ENCODE data around the gene ZACN.

The ZACN gene

DNA sequence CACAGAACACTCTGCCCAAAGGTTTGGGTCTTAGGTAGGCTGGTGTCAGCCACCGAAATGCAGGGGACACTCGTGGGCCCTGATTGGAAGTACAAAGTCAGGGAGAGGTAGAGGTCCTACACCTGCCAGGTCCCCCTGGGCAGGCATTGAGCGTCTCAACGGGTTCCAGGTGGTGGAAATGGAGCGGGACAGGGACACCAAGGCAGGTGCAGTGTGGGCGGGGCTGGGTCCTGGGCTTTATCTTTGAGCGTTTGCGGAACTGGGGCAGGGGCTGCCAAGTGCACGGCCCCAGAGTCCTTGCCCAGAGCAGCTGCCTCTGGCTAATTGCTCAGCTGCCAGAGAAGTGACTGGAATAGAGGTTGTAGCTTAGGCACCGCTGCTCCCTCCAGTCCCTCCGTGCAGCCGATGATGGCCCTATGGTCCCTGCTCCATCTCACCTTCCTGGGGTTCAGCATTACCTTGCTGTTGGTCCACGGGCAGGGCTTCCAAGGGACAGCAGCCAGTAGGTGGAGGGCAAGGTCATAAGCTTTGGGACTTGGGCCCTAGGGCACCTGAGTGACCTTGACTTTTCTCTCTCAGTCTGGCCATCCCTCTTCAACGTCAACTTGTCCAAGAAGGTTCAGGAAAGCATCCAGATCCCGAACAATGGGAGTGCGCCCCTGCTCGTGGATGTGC, at the start of gene ZACN:
Gene ZACN, plus strand, starts transcription at position 323 of the 675 bp plus-strand sequence. Its CDS starts 83 bp downstream, at position 406.
- no peak for DNase-seq (ENCODE audit: low read depth, low spot score)
- TF ChIP-seq POLR2AphosphoS5 (IDR thresholded peaks at IDR 0.05; ENCODE audit: borderline replicate concordance, low read depth, low read length) (no peak; the same call in 1 of the 2 replicates), EZH2 (IDR thresholded peaks at IDR 0.05) (no peak), FOXP2 (optimal IDR thresholded peaks at IDR 0.05; ENCODE audit: control extremely low read depth, extremely low read length, insufficient read depth) (no peak)
- Histone ChIP-seq H3K27ac (no peak within 1 kb of the TSS), H3K9me3 (ENCODE audit: low read depth, low read length) (no peaks in the 10 kb centered on the region), H3K36me3 (ENCODE audit: insufficient read depth, low read length) (peaks cover 3% of the 10 kb centered on the region; the same call in 1 of the 2 replicates), H3K9ac (ENCODE audit: insufficient read length) (no peak within 1 kb of the TSS), H3K4me3 (peak within 1 kb of the TSS; percentile 51)

DNA sequence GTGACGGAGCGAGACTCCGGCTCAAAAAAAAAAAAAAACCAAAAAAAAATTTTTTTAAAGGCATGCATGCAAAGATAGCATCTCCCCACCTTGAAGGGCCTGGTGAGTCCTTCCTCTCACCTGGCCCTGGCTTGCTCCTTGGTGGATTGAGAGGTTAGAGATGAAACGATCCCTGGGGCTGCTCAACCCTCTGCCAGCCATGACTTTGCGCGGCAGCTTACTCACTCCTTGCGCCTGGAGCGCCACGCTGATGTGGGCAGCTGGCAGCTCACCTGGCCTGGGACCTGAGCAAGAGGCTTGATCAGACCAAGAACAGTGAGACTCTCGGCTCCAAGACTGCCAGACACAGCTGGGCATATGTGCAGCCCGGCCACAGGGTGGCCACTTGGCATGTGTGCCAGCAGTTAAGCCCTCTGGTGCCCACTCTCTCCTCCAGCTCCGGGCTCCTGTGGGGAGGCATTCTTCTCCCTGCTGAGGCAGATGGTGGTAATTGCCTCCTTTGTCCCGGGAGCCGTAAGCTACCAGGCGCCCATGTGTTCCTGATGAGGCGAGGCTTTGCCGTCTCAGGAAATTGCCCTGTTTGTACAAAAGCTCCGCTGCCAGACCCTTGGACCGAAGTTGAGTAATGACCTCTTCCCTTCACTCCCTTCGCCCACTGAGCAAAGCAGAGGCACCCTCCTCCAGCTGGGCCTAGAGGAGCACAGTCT, 46.8 kb upstream of the ZACN start:
- no peak overlapping the region for H3K9ac ChIP-seq (ENCODE audit: insufficient read length)
- no peak for DNase-seq (ENCODE audit: low read depth, low spot score)
- H3K36me3 ChIP-seq (ENCODE audit: insufficient read depth, low read length): no peaks in the 10 kb centered on the region
- H3K9me3 ChIP-seq (ENCODE audit: low read depth, low read length): no peaks in the 10 kb centered on the region
- TF ChIP-seq EZH2 (IDR thresholded peaks at IDR 0.05) (no peak), FOXP2 (optimal IDR thresholded peaks at IDR 0.05; ENCODE audit: control extremely low read depth, extremely low read length, insufficient read depth) (no peak), POLR2AphosphoS5 (IDR thresholded peaks at IDR 0.05; ENCODE audit: borderline replicate concordance, low read depth, low read length) (no peak)
- no peak overlapping the region for H3K4me3 ChIP-seq
- H3K27ac ChIP-seq: no peak overlapping the region

DNA sequence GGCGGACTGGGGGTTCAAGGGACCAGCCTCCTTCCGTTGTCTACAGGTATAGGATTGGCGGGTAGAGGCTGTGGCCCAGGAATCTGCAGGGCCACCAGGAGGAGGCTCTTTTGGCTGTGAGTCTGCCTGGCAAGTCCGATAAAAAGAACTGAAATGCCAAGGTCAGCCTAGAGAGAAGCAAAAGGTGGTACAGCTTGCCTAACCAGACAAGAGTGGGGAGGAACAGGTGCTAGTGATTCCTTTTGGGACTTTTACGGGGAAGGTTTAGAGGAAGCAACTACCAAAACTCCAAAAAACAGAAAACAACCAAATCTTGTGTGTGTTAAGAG, 46.2 kb upstream of the ZACN start:
- H3K9ac ChIP-seq (ENCODE audit: insufficient read length): no peak overlapping the region
- TF ChIP-seq FOXP2 (optimal IDR thresholded peaks at IDR 0.05; ENCODE audit: control extremely low read depth, extremely low read length, insufficient read depth) (no peak), POLR2AphosphoS5 (IDR thresholded peaks at IDR 0.05; ENCODE audit: borderline replicate concordance, low read depth, low read length) (no peak), EZH2 (IDR thresholded peaks at IDR 0.05) (no peak)
- H3K9me3 ChIP-seq (ENCODE audit: low read depth, low read length): no peaks in the 10 kb centered on the region
- no peak overlapping the region for H3K27ac ChIP-seq
- H3K4me3 ChIP-seq: no peak overlapping the region
- H3K36me3 ChIP-seq (ENCODE audit: insufficient read depth, low read length): no peaks in the 10 kb centered on the region
- no peak for DNase-seq (ENCODE audit: low read depth, low spot score)

DNA sequence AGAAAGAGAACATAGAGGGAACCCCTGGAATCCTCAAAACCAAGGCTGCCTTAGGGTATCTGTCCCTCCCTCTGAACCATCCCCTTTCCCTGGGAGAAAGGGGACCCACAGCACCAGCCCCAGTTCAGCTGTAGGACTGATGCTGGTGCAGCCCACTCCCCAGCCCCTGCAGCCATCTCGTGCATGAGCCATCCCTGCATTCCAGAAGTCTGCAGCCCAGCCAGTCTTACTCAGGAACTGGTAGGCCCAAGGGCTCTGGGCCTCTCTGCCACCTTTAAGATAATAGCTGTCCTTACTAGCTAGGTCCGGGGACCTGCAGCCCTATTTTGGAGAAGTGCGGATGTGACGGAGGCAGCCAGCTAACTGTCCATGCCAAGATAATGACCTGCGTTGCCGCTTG, 45.8 kb upstream of the ZACN start:
- Histone ChIP-seq H3K9ac (ENCODE audit: insufficient read length) (no peak overlapping the region), H3K4me3 (no peak overlapping the region), H3K9me3 (ENCODE audit: low read depth, low read length) (no peaks in the 10 kb centered on the region), H3K36me3 (ENCODE audit: insufficient read depth, low read length) (no peaks in the 10 kb centered on the region), H3K27ac (no peak overlapping the region)
- no peak for TF ChIP-seq EZH2 (IDR thresholded peaks at IDR 0.05)
- TF ChIP-seq FOXP2 (optimal IDR thresholded peaks at IDR 0.05; ENCODE audit: control extremely low read depth, extremely low read length, insufficient read depth): no peak
- TF ChIP-seq POLR2AphosphoS5 (IDR thresholded peaks at IDR 0.05; ENCODE audit: borderline replicate concordance, low read depth, low read length): no peak
- DNase-seq (ENCODE audit: low read depth, low spot score): no peak

DNA sequence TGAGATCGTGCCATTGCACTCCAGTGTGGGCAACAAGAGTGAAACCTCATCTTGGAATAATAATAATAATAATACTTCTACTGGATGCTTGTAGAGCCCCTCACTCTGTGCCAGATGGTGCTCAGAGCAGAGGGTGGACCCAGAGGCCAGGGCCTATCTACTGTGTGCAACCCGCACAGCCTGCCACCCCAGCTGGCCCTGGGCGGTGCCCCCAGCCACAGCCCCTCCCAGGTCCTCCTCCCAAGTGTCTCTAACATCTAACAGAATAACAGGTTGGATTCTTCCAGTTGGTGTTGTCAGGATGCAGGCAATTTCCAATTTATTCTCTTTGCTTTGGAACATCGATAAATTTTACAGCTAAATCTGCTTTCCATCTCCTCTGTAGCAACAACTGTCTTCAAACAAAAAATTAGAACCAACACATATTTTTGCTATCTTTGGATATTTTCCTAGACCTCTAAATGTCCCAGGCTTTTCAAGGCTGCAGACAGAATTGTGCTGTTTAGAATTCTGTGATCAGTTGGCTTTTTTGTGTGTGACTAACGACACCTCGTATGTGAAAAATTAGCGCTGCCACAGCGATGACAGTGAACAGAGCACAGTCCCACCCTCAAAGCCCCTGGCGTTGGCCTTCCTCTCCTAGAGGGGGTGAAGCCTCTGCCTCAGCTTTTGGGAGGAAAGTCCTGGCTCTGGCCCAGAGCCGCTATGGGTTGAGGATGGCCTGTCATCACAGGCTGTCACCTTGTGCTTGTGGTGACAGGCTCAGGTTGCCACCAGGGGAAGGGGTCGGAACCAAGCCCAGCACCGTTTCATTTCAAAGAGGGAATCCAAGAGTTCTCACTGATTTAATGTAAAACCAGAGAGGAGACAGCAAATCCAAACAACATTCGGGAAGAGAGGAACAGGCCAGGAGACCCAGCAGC, 44.3 kb upstream of the ZACN start:
- H3K4me3 ChIP-seq: no peak overlapping the region
- TF ChIP-seq POLR2AphosphoS5 (IDR thresholded peaks at IDR 0.05; ENCODE audit: borderline replicate concordance, low read depth, low read length): no peak
- TF ChIP-seq EZH2 (IDR thresholded peaks at IDR 0.05): no peak
- TF ChIP-seq FOXP2 (optimal IDR thresholded peaks at IDR 0.05; ENCODE audit: control extremely low read depth, extremely low read length, insufficient read depth): no peak
- H3K27ac ChIP-seq: no peak overlapping the region
- no peak overlapping the region for H3K9ac ChIP-seq (ENCODE audit: insufficient read length)
- H3K9me3 ChIP-seq (ENCODE audit: low read depth, low read length): no peaks in the 10 kb centered on the region
- DNase-seq (ENCODE audit: low read depth, low spot score): no peak
- H3K36me3 ChIP-seq (ENCODE audit: insufficient read depth, low read length): peaks cover 14% of the 10 kb centered on the region

DNA sequence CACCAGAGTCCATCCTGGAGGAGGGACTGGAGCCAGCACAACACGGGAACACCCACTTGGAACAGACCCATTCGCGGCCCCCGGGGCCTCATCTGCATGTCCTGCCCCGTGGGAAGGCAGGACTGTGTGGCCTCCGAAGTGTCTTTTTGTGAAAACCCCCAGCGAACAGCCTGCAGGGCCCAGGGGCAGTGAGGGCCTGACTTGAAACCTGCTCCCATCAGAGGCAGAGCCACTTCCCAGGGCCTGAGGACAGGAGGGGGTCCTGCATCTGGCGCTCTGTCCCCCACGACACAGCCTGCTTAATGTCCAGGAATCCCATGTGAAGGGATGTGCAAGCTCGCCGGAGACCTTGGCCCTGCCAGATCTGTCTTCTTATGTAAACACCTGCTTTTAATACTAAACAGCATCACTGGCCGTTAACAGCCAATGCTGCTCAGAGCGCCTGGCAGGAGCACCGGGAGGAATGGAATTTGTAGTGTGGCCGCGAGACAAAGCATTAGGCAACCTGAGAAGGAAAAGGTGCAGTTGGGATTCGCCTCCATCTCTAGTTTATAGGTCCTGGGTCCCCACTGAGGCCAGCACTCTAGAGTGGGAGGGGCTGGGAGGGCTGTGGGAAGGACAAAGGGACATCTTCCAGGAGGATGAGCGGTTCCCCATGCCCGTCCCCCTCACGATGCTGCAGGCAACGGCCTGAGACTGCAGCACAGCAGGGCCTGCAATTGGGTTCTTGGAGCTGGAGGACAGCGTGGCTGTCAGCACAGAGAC, 42.3 kb upstream of the ZACN start:
- Histone ChIP-seq H3K36me3 (ENCODE audit: insufficient read depth, low read length) (peaks cover 34% of the 10 kb centered on the region), H3K9me3 (ENCODE audit: low read depth, low read length) (no peaks in the 10 kb centered on the region), H3K9ac (ENCODE audit: insufficient read length) (no peak overlapping the region), H3K4me3 (no peak overlapping the region), H3K27ac (no peak overlapping the region)
- no peak for DNase-seq (ENCODE audit: low read depth, low spot score)
- TF ChIP-seq EZH2 (IDR thresholded peaks at IDR 0.05): no peak
- no peak for TF ChIP-seq FOXP2 (optimal IDR thresholded peaks at IDR 0.05; ENCODE audit: control extremely low read depth, extremely low read length, insufficient read depth)
- TF ChIP-seq POLR2AphosphoS5 (IDR thresholded peaks at IDR 0.05; ENCODE audit: borderline replicate concordance, low read depth, low read length): no peak

DNA sequence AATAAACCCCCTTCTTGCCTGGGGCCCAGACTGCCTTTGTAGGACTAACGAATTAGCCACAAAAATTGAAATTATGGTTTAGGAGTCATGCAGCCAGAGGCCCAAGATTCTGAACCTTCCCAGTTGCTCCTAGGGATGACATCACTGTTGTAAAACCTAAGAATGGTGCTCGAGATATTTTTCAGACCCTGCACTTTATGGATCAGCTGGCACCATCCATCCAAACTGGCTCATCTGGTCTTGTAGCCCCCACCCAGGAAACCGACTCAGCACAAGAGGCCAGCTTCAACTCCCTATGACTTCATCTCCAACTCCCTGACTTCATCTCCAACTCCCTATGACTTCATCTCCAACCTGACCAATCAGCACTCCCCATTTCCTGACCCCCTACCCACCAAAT, 40.9 kb upstream of the ZACN start:
- H3K4me3 ChIP-seq: no peak overlapping the region; the same call in 1 of the 2 replicates
- DNase-seq (ENCODE audit: low read depth, low spot score): no peak
- no peaks in the 10 kb centered on the region for H3K9me3 ChIP-seq (ENCODE audit: low read depth, low read length)
- no peak for TF ChIP-seq FOXP2 (optimal IDR thresholded peaks at IDR 0.05; ENCODE audit: control extremely low read depth, extremely low read length, insufficient read depth)
- TF ChIP-seq POLR2AphosphoS5 (IDR thresholded peaks at IDR 0.05; ENCODE audit: borderline replicate concordance, low read depth, low read length): no peak
- no peak for TF ChIP-seq EZH2 (IDR thresholded peaks at IDR 0.05)
- no peak overlapping the region for H3K9ac ChIP-seq (ENCODE audit: insufficient read length)
- H3K36me3 ChIP-seq (ENCODE audit: insufficient read depth, low read length): peaks cover 40% of the 10 kb centered on the region
- H3K27ac ChIP-seq: peak overlapping the region; percentile 77

Data from SK-N-MC (cell line).